HepG2 (cell line): ENCODE measurements around the gene PLCG2. TPM values are rescaled to one million over a fixed set of nuclear protein-coding genes. Genes with fewer than 3 reads are reported as not detected.

ENCODE experiments used
- ATAC-seq: fragments of 200-7000 bp; cut with Tn5 transposase; 3 replicates; pipeline ENCODE4 v1.9.1; 2020; ENCODE audit warnings: mild to moderate bottlenecking, moderate library complexity
- BruUV-seq: library from RNA; stranded (reverse); fragments of 400-500 nt; replicated peaks from 2 replicates; lab custom pipeline; 2021; lab: Mats Ljungman, UMichigan
- CTCF ChIA-PET: fragments of 300-600 bp; formaldehyde crosslinking; extraction: SDS; loops from one replicate; lab custom pipeline; 2021; ENCODE audit warnings: low total read pairs, inconsistent platforms, low intra/inter-chr PET ratio; lab: Yijun Ruan, JAX
- POLR2A ChIA-PET: fragments of 350-600 bp; sonication (Branson Sonifier 250); formaldehyde crosslinking; loops from one replicate; lab custom pipeline; 2020; ENCODE audit warnings: antibody characterized with exemption, inconsistent platforms; lab: Yijun Ruan, JAX
- DNase-seq: peaks from one replicate; pipeline ENCODE4 v3.0.0-alpha.2; 2015; ENCODE audit warnings: low spot score
- FAIRE-seq: peaks from 3 replicates; lab custom pipeline; 2011; peaks lifted over from hg19 to GRCh38; lab: Jason Lieb, UNC
- H2AFZ ChIP-seq: one replicate; pipeline ENCODE4 v1.6.1; 2011; ENCODE audit warnings: low read length, inconsistent platforms
- H3K27ac ChIP-seq: fragments of 300-600 bp; 3 replicates; pipeline ENCODE4 v1.8.0; 2011; ENCODE audit warnings: mixed run types, mild to moderate bottlenecking, mixed read lengths, low read length, inconsistent platforms; ENCODE audit not compliant: insufficient read depth; ENCODE audit errors: extremely low read length
- H3K27me3 ChIP-seq, 2 experiments: fragments of 200-600 bp in 1 of 2; 2 replicates in 1 of 2; 3 replicates in 1 of 2; pipeline versions ENCODE4 v1.6.0 to v1.8.0; 2011; ENCODE audit warnings: low read length in 2 of 2, mild to moderate bottlenecking in 2 of 2, moderate library complexity in 2 of 2, inconsistent platforms in 1 of 2; ENCODE audit not compliant: insufficient read depth in 2 of 2, control insufficient read depth in 1 of 2
- H3K36me3 ChIP-seq, 2 experiments: fragments of 200-600 bp in 1 of 2; replicated peaks in 1 of 2; 2 replicates in 1 of 2; 3 replicates in 1 of 2; pipeline versions ENCODE4 v1.5.1 to v1.8.0; 2011; ENCODE audit warnings: low read length in 2 of 2, inconsistent platforms in 1 of 2; ENCODE audit not compliant: insufficient read depth in 2 of 2, control insufficient read depth in 1 of 2
- H3K4me1 ChIP-seq: 2 replicates; pipeline ENCODE4 v1.5.1; 2012; ENCODE audit warnings: low read length, inconsistent platforms; ENCODE audit not compliant: insufficient read depth
- H3K4me2 ChIP-seq: 2 replicates; pipeline ENCODE4 v1.6.0; 2011; ENCODE audit warnings: low read depth, low read length, inconsistent platforms
- H3K4me3 ChIP-seq, 3 experiments: fragments of 200-600 bp in 1 of 3; sonication (generic), shearing (Covaris generic) in 1 of 3; replicated peaks in 1 of 3; 2 replicates each; pipeline ENCODE4 v1.5.1; 2011 to 2016; ENCODE audit warnings: low read length in 3 of 3, inconsistent platforms in 2 of 3, low read depth in 2 of 3, mild to moderate bottlenecking in 2 of 3, control low read depth in 1 of 3, mixed read lengths in 1 of 3; ENCODE audit not compliant: insufficient read depth in 1 of 3
- H3K79me2 ChIP-seq: one replicate; pipeline ENCODE4 v1.6.1; 2011; ENCODE audit warnings: low read length, inconsistent platforms; ENCODE audit not compliant: insufficient read depth
- H3K9ac ChIP-seq: 2 replicates; pipeline ENCODE4 v1.6.0; 2011; ENCODE audit warnings: mild to moderate bottlenecking, low read depth, low read length, inconsistent platforms; ENCODE audit not compliant: insufficient read depth
- H3K9me3 ChIP-seq: 2 replicates; pipeline ENCODE4 v1.5.1; 2012; ENCODE audit warnings: mild to moderate bottlenecking, low read length
- H4K20me1 ChIP-seq: 2 replicates; pipeline ENCODE4 v1.6.0; 2011; ENCODE audit warnings: inconsistent platforms, mild to moderate bottlenecking, low read length, moderate library complexity; ENCODE audit not compliant: insufficient read depth
- AHDC1 ChIP-seq: sonication (generic); formaldehyde crosslinking; IDR thresholded peaks from 2 replicates; pipeline ENCODE4 v1.5.1; 2020; ENCODE audit warnings: mild to moderate bottlenecking, missing genetic modification reagents, borderline replicate concordance
- BRD4 ChIP-seq: sonication (generic); formaldehyde crosslinking; IDR thresholded peaks from 2 replicates; pipeline ENCODE4 v1.4.0; 2020; ENCODE audit warnings: missing genetic modification reagents
- DPF2 ChIP-seq: sonication (generic); formaldehyde crosslinking; IDR thresholded peaks from 2 replicates; pipeline ENCODE4 v1.4.0; 2020; ENCODE audit warnings: mild to moderate bottlenecking, low read depth, missing genetic modification reagents, borderline replicate concordance
- FOXM1 ChIP-seq: sonication (generic); formaldehyde crosslinking; IDR thresholded peaks from 2 replicates; pipeline ENCODE4 v1.5.0; 2020; ENCODE audit warnings: missing genetic modification reagents
- HIVEP1 ChIP-seq: sonication (generic); formaldehyde crosslinking; IDR thresholded peaks from 2 replicates; pipeline ENCODE4 v1.4.0; 2020; ENCODE audit warnings: mild to moderate bottlenecking, missing genetic modification reagents
- MAFF ChIP-seq: IDR thresholded peaks from 2 replicates; pipeline ENCODE4 v1.6.1; 2011; ENCODE audit warnings: low read depth, low read length, improper control_type of control experiment
- MAFG ChIP-seq: sonication (generic); formaldehyde crosslinking; IDR thresholded peaks from 2 replicates; pipeline ENCODE4 v1.5.1; 2020; ENCODE audit warnings: mild to moderate bottlenecking, missing genetic modification reagents
- MAFK ChIP-seq, 2 experiments: IDR thresholded peaks in 1 of 2; conservative IDR thresholded peaks in 1 of 2; 2 replicates each; pipeline ENCODE4 v1.6.1; 2011; ENCODE audit warnings: improper control_type of control experiment in 2 of 2, low read length in 2 of 2
- PHF8 ChIP-seq: sonication (generic); formaldehyde crosslinking; IDR thresholded peaks from 2 replicates; pipeline ENCODE4 v1.5.0; 2020; ENCODE audit warnings: missing genetic modification reagents
- PITX1 ChIP-seq: sonication (generic); formaldehyde crosslinking; IDR thresholded peaks from 2 replicates; pipeline ENCODE4 v1.5.1; 2020; ENCODE audit warnings: mild to moderate bottlenecking, missing genetic modification reagents
- ZC3H4 ChIP-seq: sonication (generic); formaldehyde crosslinking; IDR thresholded peaks from 2 replicates; pipeline ENCODE4 v1.4.0; 2020; ENCODE audit warnings: missing genetic modification reagents, borderline replicate concordance
- ZNF232 ChIP-seq: sonication (generic); formaldehyde crosslinking; IDR thresholded peaks from 2 replicates; pipeline ENCODE4 v1.4.0; 2020; ENCODE audit warnings: missing genetic modification reagents, borderline replicate concordance
- ZNF674 ChIP-seq: sonication (generic); formaldehyde crosslinking; IDR thresholded peaks from 2 replicates; pipeline ENCODE4 v1.5.0; 2020; ENCODE audit warnings: low read depth, mild to moderate bottlenecking, missing genetic modification reagents
- ZNF766 ChIP-seq: sonication (generic); formaldehyde crosslinking; IDR thresholded peaks from 2 replicates; pipeline ENCODE4 v1.5.0; 2020; ENCODE audit warnings: missing genetic modification reagents, borderline replicate concordance
- WGBS: methylation state at CpG from one replicate; pipeline ENCODE4 v1.1.6; 2017; ENCODE audit warnings: low lambda C conversion rate; 5-methylcytosine and 5-hydroxymethylcytosine counted together
- in situ Hi-C: cut with HindIII; loops from 2 replicates; pipeline ENCODE4 v1.10.0; 2017; ENCODE audit warnings: low pct_unique_long_range_greater_than_20kb; ENCODE audit not compliant: extremely low pct_ligation_motif_present
- intact Hi-C: fragments of 100-400 bp; cut with micrococcal nuclease; formaldehyde crosslinking; loops from one replicate; pipeline ENCODE4 v1.10.0; 2022; ENCODE audit not compliant: unreplicated experiment
- polyA plus RNA-seq, 8 experiments: library from polyadenylated mRNA; depleted of rRNA in 3 of 8; stranded (reverse) in 7 of 8; unstranded in 1 of 8; fragments of >200 nt; fragmentation: Illumina TruSeq in 4 of 8; extraction: Trizol in 4 of 8; gene quantifications; 2 replicates each; pipeline versions ENCODE4 v1.2.1 to v1.2.3, GENCODE V29; 2011 to 2016; ENCODE audit warnings: low read depth in 4 of 8, missing spikeins in 1 of 8, mixed read lengths in 1 of 8; ENCODE audit not compliant: insufficient read depth in 1 of 8
- total RNA-seq, 5 experiments: library from RNA; depleted of rRNA; stranded (reverse); fragments of >200 nt; fragmentation: Illumina TruSeq; extraction: Trizol; gene quantifications; 2 replicates each; pipeline ENCODE4 v1.2.3, GENCODE V29; 2016; ENCODE audit warnings: low read depth in 1 of 5

Gene PLCG2
- total and polyA plus RNA-seq, 2 of the 13 experiments (the other 11 are each of a cell fraction or from before 2014, with no cell fraction given) = 0.13 to 0.18 TPM

- TF ChIP-seq AHDC1 (CRISPR knock-in tag) (no peak), ZNF766 (no peak), MAFG (CRISPR knock-in tag) (no peak), HIVEP1 (CRISPR knock-in tag) (no peak), ZNF232 (CRISPR knock-in tag) (no peak), BRD4 (CRISPR knock-in tag) (no peak)
Observed at GRCh38 chr16:81786868-81787267, 7.8 kb downstream of the PLCG2 start (continued).

- DNase-seq (no peak), FAIRE-seq (no peak), ATAC-seq (no peak)
- Histone ChIP-seq H3K27ac (no peak overlapping the region), H3K9ac (no peak overlapping the region), H2AFZ (no peak overlapping the region), H3K4me2 (no peak overlapping the region), H3K36me3 (no peaks in the 10 kb centered on the region), H4K20me1 (no peaks in the 10 kb centered on the region), H3K4me3 (no peak overlapping the region), H3K4me1 (no peaks in the 10 kb centered on the region), H3K27me3 (peaks cover 0 to 29% of the 10 kb centered on the region in 2 experiments; a peak in 2 of 5 replicates), H3K79me2 (no peaks in the 10 kb centered on the region), H3K9me3 (no peaks in the 10 kb centered on the region)
- ChIA-PET POLR2A (no interaction called here), CTCF (no interaction called here)
- 81% methylated on average over 6 of the region's 6 CpGs for WGBS
- in situ Hi-C loops = no loop called here
- BruUV-seq = no TSS peak
- no peak for TF ChIP-seq ZNF674 (CRISPR knock-in tag)
- TF ChIP-seq PHF8 (CRISPR knock-in tag) = no peak
- TF ChIP-seq DPF2 (CRISPR knock-in tag) = no peak
- 0 out of 2 replicates have a peak, but pooled peaks have one; percentile 11 for TF ChIP-seq MAFF
- no peak for TF ChIP-seq PITX1 (CRISPR knock-in tag)
- peak; percentile 47 to 49; a peak in 3 of 4 replicates for TF ChIP-seq MAFK (conservative IDR thresholded peaks at IDR 0.05 in 1 of 2, IDR thresholded peaks at IDR 0.05 in 1 of 2; ENCODE audit: low read length in 2 of 2)
- TF ChIP-seq ZC3H4 (CRISPR knock-in tag) = no peak
- no peak for TF ChIP-seq FOXM1 (CRISPR knock-in tag)
- intact Hi-C loops = no loop called here
Observed at GRCh38 chr16:81787659-81788058, 8.6 kb downstream of the PLCG2 start.
